GM19238 (cell line): ENCODE data around the gene CERS6.
"Not testable (repeated sequence)": the region's sequence is repeated elsewhere in the genome, so short reads cannot be mapped to it uniquely, and the experiment has no call there.

Experiments used
- DNase-seq: peaks from one replicate; pipeline ENCODE4 v3.0.0; 2011; ENCODE audit warnings: low spot score; ENCODE audit not compliant: insufficient read length

The CERS6 gene

GRCh38 chr2:168662651-168663208 is 206.7 kb downstream of the CERS6 start:
- DNase-seq = no peak

- DNase-seq = no peak
Observed at GRCh38 chr2:168663993-168664392, 207.9 kb downstream of the CERS6 start.

- not testable (repeated sequence) for DNase-seq
Observed at GRCh38 chr2:168664715-168665114, 208.6 kb downstream of the CERS6 start.

DNA sequence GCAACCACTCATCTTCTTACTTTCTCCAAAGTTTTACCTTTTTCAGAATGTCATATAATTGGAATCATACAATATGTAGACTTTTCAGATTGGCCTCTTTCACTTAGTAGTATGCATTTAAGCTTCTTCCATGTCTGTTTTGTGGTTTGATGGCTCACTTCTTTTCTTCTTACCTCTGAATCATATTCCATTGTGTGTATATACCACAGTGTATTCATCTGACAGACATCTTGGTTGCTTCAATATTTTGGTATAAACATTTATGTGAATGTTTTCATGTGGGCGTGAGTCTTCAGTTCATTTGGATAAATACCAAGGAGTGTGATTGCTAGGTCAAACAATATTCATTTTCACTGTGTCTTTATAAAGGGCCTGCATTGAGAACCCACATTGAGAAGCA is 210.3 kb downstream of the CERS6 start:
- no peak for DNase-seq

GRCh38 chr2:168667156-168667555 is 211.1 kb downstream of the CERS6 start:
- no peak for DNase-seq

- no peak for DNase-seq
Observed at GRCh38 chr2:168669151-168669550, 213.1 kb downstream of the CERS6 start.

GRCh38 chr2:168670478-168670877 is 214.4 kb downstream of the CERS6 start:
- DNase-seq = no peak

DNA sequence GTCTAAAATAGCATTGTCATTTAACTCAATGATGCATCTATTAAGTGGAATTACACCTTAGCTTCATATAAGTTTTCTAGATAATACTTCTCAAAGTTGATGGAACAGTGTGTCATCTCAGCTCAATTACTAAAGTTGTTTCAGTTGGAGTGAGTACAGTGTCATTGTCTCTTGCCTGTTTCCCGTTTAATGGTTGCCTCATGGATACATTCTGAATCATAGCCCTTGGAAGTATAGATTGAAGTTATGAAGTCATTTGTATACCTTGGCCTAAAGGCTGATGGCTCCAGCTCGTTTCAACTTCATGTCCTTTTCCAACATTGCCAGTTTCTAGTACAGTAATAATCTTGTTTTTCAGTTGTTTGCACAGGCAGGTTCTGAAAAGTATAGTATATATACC is 215.9 kb downstream of the CERS6 start:
- no peak for DNase-seq

GRCh38 chr2:168673265-168674189 is 217.5 kb downstream of the CERS6 start:
- no peak for DNase-seq

GRCh38 chr2:168678153-168678853 is 222.2 kb downstream of the CERS6 start:
- no peak for DNase-seq

DNA sequence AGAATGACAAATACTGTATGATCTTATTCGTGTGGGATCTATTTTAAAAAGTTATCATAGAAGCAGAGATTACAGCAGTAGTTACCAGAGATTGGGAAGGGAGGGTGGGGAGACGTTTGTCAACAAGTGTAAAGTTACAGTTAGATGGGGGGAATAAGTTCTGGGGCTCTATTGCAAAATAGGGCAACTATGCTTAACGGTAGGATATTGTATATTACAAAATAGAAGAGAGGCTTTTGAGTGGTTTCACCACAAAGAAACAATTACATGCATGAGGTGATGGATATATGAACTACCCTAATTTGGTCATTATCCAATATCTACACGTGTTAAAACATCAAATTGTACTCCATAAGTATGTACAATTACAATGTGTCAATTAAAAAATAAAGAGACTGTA is 223.0 kb downstream of the CERS6 start:
- no peak for DNase-seq

DNA sequence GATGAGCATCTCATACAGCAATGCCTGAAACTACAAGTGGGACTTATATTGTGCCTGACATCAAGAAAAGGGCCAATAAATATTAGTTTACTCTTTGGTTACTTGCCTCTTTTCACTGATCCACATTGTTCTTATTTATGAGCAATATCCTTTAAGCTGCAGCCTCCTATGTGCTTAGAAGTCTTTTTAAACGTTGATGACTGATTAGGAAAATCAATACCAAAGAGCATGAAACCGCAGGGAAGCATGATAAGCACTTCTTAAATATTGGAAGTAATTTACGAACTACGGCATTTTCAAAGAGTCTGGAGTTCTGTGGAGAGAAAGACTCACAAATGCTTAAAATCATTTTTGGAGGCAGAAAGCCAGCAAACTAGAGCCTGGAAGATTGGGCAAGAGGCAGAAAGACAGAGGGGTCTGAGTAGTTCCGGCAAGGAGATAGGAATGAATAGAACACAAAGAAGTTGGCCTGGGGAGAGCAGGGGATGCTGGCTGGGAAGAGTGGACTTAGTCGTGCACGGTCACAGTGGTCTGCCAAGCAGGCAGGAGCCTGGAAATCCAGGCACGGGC is 223.8 kb downstream of the CERS6 start:
- DNase-seq = no peak

- no peak for DNase-seq
Observed at GRCh38 chr2:168683996-168684395, 227.9 kb downstream of the CERS6 start.

DNA sequence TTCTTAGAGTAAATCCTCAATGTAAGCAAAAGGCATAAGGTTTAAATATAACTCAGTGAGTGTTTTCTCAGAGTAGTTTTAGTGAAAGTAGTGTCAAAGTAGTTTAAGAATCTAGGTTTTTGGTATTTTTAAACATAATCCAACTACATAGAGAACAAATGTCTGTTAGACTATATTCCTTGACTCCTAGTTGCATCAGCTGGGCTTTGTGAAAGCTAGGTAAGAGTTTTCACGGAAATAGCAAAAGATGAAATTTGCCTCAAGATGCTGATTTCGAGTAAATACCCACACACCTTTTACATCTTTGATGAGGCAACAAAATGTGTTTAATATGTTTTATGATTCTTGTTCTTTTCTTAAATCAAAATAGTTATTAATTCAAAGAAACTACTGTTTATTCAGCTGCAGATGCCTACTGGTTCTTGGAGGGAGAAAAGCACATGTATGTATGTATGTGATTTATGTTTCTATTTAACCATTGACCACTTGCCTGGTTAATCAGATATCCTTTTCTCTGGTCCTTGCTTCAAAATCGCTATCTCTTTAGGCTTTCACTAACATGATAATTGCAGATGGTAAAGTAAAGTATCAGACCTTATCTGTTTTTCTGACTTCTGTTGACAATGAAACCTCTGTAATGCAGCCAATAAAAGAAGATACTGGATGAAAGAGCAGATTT is 229.0 kb downstream of the CERS6 start:
- DNase-seq = no peak

DNA sequence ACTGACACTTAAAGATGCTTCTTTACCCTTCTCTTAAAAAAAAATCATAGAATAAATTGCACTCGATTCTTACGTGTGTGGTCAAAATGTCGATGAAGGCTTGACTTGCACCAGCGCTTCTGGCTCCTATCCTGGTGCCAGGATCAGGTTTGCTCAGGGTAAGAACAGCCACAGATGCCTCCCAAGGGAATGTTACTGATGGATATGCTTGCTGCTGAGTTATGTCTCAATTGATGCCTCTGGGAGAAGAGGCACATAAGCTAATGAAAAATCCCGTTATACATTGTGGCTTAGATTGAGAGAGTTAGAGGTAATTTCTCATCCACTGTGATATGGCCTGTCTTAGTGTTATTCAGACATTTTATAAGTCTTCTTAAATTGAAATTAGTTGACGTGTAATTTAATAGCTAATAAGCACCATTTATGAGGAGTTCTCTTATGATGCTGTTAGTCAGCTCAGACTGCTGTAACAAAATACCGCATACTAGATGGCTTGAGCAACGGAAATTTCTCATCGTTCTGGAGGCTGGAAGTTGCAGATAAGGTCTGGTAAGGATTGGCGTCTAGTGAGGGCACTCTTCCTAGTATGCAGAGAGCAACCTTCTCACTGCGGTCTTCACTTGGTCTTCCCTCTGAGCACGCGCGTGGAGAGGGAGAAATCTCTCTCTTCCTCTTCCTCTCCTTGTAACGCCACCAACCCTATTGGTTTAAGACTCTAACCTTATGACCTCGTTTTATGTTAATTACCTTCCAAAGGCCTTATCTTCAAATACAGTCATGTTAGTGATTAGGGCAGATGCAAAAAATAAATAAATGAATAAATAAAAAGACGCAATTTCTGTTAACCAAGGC is 229.8 kb downstream of the CERS6 start:
- no peak for DNase-seq

- no peak for DNase-seq
Observed at GRCh38 chr2:168686452-168687191, 230.6 kb downstream of the CERS6 start.

DNA sequence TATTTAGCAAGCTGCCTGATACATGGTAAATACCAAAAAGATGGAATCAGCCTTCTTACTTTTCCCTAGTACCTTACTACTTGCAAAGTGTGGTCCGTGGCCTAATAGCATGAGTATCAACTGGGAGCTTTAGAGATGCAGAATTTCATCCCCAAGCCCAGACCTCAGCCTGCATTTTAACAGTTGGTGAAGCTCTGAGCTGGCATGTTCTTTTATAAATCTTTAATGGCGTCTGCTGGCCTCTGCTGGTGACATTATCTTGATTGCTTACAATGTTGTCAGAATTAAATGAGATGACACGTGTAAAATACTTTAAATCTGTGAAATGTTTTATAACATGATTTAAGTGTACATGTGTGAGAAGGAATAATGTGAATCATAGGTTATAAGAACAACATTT is 231.2 kb downstream of the CERS6 start:
- DNase-seq = no peak

GRCh38 chr2:168690381-168690885 is 234.4 kb downstream of the CERS6 start:
- DNase-seq = no peak

GRCh38 chr2:168691221-168691620 is 235.1 kb downstream of the CERS6 start:
- DNase-seq = no peak
